Measurements from ENCODE around the gene MAOA.
"Not testable (repeated sequence)": the region's sequence is repeated elsewhere in the genome, so short reads cannot be mapped to it uniquely, and the experiment has no call there.

MAOA gene

DNA sequence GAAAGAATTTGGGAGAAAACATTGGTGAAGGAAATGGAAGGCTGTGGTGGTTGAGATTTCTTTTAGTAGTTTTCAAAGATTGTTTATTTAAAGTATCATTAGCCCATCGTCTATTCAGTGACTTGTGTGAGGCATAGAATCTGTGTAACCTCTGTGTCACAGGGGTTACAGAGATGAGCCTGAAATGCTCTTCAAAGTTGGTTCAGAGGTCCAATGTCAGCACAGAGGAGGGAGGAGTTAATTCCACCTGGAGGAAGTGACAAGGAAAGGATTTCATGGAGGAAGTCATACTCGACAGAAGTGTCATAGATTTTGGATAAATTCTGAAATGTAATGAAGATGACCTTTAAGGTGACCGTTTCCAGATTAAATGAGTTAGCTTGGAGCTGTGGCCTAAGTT lies 8.2 kb downstream of the MAOA start:
- no peak for DNase-seq

- DNase-seq = no peak
These were observed 8.6 kb downstream of the MAOA start for GRCh38 chrX:43664708-43665107.

DNA sequence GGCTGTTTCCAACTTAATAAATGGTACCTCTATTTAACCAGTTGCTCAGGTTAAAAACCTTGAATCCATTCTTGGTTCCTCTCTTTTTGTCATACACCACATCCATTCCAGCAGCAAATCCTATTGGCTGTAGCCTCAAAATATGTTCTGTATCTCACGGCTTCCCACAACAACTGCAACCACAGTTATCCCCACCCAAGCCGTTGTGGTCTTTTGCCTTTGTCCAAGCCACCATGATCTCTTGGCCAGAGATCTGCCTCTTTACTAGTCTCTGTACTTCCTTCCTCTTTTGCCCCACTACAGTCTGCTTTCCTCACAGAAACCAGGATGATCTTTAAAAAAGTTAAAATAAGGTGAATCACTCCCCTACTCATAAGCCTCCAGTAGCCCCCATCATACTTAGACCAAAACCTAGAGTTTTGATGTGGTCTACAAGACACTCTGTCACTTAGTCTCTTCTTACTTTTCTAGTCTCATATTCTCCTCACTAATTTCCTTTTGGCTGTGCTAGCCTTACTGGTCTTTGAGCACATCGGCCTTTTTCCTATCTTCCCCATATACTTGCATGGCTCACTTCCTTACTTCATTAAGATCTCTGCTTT lies 10.3 kb downstream of the MAOA start:
- DNase-seq = no peak

GRCh38 chrX:43675965-43676628 lies 20.0 kb downstream of the MAOA start:
- not testable (repeated sequence) for DNase-seq

GRCh38 chrX:43676971-43677572 lies 21.0 kb downstream of the MAOA start:
- peak; percentile 67 for DNase-seq

DNA sequence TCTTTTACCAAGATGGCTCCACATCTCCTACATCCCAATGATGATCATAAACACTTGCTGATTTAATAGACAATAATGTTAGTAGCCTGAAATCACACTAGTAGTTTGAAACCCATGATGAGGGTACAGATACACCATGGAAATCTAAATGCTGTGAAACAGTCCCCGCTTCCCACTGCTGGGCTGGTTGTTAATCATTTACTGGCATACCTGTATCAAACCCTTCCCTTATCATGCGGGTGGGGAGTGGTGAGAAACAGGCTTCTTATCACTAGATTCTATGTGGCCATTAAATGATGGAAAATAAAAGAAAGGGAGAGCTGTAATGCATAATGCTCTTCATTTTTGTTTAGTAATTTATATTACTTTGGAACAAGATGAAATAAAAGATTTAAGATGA lies 21.9 kb downstream of the MAOA start:
- no peak for DNase-seq

DNA sequence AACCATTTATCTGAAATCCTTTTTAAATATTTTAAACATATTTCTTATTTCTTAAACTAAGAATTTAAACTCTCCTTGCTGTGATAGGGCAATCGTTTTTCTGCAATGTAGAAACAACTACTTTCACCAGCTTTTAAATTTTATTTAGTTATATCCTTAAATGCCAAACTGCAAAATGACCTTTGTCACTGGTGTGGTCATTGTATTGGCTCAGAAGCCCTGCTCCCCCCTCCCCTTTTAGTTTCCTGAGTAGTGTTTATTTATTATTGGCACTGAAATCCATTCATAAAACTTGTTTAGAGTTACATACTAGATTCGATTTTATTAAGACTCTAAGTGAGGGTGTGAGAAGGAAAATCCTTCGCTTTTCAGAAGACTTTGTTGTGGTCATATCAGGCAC lies 23.0 kb downstream of the MAOA start:
- DNase-seq = no peak

DNA sequence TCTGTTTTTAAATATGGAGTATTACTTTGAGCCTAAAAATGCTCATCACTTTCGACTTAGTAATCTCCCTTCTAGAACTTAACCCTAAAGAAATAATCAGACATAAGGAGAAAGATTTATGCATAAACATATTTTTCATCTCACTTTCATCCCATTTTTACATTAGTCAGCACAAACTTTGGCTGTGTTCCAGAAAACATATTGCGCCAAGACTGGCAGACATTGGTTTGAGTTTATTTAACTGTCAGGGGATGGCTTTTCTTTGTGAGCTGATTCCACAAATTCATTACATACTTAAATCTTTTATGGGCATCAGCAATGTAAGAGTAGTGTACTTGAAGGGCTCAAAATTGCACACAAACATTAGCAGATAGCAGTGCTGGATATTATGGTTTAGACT lies 23.7 kb downstream of the MAOA start:
- no peak for DNase-seq

DNA sequence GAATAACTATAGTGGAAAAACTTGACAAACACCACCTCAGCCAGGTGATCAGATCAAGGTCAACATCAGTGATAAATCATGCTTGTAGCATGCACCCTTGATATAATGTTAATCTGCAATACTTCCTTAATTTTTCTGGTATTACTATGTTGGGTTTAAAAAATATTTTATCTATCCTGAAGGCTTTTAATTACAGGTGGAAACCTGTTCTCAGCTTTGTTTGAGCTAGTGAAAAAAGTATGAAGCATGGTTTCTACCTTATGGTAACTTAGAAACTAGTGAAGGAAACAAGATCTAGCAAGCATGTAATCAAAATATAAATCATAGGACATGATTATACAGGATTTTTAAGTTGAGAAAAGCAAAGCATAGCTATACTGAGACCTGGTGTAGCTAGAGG lies 26.6 kb downstream of the MAOA start:
- DNase-seq = no peak

DNA sequence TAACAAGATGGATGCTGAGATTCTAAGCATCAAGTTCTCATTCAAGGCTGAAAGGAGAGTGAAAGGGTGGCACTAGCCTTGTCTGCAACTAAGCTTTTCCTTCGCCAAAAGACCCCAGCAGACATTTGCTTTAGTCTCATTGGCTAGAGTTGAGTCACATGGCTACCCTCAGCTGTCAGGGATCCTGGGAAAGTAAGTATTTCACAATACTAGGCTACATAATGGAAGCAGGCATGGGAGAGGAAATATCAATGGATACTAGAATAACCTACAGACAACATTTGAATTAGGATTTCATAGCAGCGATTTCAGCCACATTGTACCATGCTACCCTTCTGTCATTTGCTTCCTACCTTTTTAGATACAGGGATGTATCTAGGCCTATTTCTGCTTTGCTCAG lies 29.1 kb downstream of the MAOA start:
- no peak for DNase-seq

GRCh38 chrX:43688586-43688985 lies 32.5 kb downstream of the MAOA start:
- DNase-seq = no peak

DNA sequence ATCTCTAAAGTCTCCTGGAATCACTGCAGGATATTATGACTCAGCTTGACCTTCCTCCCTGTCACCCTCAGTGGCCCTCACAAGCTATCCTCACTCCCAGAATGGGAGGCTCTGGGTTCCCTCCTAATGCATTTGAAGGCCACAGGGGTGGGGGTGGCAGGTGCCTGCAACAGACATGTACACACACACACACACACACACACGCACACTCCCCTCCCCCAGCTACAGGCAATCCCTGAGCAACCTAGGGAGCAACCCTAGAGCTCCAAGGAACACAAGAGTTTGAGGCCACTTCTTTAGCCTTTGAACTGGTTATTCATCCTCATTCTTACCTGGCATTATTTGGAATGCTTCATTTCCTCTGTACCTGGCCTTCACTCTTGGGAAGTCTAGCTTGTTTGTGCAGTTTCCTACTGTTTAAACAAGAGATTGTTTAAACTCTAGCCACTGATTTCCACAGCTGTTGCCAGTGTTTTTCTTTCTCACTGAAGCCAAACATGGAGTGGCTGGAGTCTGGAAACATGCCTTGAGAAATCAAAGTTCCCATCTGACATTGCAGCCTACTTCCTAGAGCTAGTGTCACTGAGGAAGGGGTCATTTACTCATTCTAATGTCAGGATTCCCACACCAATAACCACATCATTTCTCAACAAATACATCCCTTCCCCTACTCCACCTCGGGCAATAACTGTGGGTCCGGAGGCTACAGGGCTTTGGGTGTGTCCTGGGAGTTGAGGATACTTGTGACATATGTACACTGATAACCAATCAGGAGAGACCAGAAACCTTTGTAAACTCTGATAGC lies 37.7 kb downstream of the MAOA start:
- DNase-seq = no peak

DNA sequence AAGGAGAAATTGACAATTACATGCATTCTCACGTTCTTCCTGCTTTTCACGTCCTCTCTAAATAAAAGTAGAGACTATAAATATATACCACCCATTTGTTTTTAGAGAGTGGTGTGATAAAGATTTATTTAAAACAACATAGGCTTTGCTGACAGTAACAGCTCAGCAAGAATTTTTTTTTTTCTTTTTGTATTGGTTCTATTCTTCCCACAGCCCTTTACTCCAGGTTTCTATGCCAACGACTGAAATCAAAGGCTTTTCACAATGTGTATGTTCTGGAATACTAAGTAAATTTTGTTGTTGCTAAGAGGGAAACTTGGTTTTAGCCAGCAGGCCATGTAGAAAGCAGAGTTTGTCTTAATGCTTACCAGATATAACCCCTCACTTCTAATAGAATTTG lies 43.4 kb downstream of the MAOA start:
- DNase-seq = no peak

DNA sequence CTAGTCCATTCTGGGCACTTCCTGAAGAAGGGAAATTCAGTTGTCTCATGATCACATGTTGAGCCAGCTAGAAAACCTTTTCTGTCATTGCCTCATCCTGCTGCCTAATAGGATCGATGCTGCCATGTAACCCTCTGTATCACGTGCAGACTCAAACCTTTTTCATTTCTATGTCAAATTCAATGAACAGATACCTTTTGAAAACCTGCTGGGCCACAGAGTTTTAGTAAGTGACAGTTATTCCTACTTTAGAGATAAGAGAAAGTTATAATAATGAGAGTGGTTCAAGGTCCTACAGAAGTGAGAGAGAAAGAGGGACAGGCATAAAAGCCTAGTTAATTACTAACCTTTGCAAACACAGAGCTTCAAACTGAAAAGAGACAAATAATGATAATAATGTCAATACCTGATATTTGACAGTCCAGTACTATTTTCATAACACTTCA lies 46.0 kb downstream of the MAOA start:
- no peak for DNase-seq

- no peak for DNase-seq
These were observed 46.6 kb downstream of the MAOA start for GRCh38 chrX:43702660-43703059.

- peak; percentile 18 for DNase-seq
These were observed 47.2 kb downstream of the MAOA start for GRCh38 chrX:43703211-43703791.

DNA sequence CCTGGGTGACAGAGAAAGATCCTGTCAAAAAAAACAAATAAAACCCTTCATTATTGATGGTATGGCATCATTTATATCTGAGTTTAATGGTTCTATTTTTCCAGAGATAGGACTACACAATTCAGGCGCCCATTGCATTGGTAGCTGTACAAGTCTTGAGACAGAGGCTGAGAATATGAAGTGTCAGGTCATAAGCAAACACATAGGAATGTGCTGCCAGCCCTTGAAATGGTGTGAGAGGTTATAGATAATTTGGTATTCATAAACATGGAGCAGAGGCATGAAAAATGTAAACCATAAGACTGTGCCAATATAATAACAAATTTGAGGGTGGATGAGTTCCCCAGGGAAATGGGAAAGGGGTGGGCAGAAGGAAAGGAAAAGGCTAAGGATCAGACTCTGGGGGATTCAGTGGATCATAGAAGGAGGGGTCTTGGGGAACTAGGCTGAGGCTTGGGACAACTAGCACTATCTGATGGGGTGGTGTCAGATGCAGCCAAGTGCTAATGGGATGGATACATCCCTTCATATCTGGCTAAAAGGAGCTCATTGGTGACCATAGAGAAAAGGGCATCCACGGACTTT lies 50.8 kb downstream of the MAOA start:
- no peak for DNase-seq

DNA sequence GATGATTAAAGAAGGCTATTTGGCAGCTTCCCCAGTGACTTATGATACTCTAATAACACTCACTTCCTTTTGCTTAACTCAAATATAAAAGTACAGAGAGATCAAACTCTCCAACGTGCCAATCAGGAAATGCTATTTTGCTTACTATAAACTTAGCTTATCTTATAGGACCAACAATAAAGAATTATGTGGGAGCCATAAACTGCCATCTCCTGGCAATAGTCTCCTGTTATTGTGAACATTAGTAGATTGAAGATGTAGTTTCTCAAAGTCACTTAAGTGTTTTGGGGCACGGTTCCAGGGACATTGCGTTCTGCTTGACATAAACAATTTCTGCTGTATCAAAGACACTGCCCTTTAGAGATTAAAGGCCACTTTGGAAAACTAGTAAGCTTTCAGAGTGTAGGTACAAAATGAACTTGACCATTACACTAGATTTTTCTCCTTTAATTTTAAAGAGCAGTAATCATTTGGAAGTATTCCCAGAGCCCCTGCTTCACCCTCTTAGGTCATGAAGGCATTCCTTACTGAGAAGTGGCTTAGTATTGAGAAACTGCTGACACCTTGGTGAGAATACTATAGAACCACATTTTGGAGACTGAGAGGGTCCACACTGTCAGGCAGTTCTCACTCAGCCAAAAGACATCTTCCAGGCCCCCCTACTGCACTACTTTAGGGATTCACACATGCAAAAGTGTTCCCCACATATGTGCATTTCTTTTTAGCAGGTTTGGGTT lies 51.9 kb downstream of the MAOA start:
- DNase-seq = no peak

DNA sequence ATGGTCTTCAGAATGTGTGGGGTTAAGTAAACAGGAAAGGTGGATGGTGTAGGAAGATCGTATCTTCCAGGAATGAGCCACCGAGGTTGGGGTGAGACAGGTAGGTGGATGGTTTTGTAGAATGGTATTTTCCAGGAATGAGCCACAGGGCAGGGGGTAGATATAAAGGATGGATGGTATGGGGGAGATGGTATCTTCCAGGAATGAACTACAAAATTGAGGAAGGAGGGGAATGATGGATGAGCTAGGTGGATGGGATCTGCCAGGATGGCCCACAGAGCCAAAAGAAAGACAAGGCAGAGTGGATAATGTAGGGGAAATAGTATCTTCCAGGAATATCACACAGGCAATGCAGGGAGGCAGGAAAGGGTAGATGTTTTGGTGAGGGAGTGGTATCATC lies 60.0 kb downstream of the MAOA start:
- no peak for DNase-seq

DNA sequence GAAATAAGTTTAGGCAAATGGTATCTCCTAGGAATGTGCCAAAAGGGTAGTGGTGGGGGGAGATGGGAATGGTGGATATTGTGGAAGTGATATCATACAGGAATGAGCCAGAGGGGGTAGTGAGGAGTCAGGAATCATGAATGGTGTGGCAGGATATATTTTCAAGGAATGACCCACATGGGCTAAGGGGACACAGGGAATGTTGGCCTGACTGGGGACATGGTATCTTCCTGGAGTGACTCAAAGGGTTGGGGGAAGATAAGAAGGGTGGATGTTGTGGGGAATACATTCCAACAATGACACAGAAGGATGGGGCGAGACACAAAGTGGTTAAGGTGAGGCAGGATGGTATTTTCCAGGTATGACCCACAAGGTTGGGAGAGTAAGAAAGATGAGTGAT lies 60.6 kb downstream of the MAOA start:
- no peak for DNase-seq

- no peak for DNase-seq
These were observed 61.1 kb downstream of the MAOA start for GRCh38 chrX:43717161-43717560.

DNA sequence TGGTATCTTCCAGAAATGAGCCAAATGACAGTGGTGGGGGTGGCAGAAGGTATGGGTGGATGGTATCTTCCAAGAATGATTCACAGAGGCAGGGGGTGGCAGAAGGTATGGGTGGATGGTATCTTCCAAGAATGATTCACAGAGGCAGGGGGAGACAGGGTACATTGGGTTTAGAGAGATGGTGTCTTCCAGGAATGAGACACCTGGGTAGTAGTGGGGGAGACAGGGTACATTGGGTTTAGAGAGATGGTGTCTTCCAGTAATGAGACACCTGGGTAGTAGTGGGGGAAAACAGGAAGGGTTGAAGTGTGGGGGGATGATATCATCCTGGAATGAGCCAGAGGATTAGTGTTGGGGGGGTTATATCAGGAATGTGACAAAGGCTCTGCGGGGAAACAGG lies 62.0 kb downstream of the MAOA start:
- no peak for DNase-seq
